Measurements from ENCODE around the gene COL17A1. TPM values are rescaled to one million over a fixed set of nuclear protein-coding genes. Genes with fewer than 3 reads are reported as not detected.

Gene COL17A1
- total and polyA plus RNA-seq, 2 of the 13 experiments (the other 11 are each of a cell fraction or from before 2014, with no cell fraction given): 0.03 TPM; not detected in 1

GRCh38 chr10:104121485-104122224, 36.0 kb upstream of the COL17A1 start, which contains the start of gene SFR1 (continued):
- 0 out of 2 replicates have a peak, but pooled peaks have one; percentile 15 for TF ChIP-seq ZNF33A (CRISPR knock-in tag; IDR thresholded peaks at IDR 0.05; ENCODE audit: borderline replicate concordance)
- no peak for TF ChIP-seq ZFYVE20 (CRISPR knock-in tag; IDR thresholded peaks at IDR 0.05; ENCODE audit: borderline replicate concordance, low read depth)
- TF ChIP-seq NFYB (CRISPR knock-in tag; IDR thresholded peaks at IDR 0.05): peak; percentile 85
- peak; percentile 34; the same call in 1 of the 2 replicates for TF ChIP-seq ZBTB7A (CRISPR knock-in tag; IDR thresholded peaks at IDR 0.05)
- TF ChIP-seq, protein P1, sequence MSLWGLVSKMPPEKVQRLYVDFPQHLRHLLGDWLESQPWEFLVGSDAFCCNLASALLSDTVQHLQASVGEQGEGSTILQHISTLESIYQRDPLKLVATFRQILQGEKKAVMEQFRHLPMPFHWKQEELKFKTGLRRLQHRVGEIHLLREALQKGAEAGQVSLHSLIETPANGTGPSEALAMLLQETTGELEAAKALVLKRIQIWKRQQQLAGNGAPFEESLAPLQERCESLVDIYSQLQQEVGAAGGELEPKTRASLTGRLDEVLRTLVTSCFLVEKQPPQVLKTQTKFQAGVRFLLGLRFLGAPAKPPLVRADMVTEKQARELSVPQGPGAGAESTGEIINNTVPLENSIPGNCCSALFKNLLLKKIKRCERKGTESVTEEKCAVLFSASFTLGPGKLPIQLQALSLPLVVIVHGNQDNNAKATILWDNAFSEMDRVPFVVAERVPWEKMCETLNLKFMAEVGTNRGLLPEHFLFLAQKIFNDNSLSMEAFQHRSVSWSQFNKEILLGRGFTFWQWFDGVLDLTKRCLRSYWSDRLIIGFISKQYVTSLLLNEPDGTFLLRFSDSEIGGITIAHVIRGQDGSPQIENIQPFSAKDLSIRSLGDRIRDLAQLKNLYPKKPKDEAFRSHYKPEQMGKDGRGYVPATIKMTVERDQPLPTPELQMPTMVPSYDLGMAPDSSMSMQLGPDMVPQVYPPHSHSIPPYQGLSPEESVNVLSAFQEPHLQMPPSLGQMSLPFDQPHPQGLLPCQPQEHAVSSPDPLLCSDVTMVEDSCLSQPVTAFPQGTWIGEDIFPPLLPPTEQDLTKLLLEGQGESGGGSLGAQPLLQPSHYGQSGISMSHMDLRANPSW (CRISPR knock-in tag; IDR thresholded peaks at IDR 0.05; ENCODE audit: borderline replicate concordance): no peak; the same call in 1 of the 2 replicates
- TF ChIP-seq SNAI1 (CRISPR knock-in tag; IDR thresholded peaks at IDR 0.05; ENCODE audit: borderline replicate concordance): no peak
- TF ChIP-seq, protein P2, sequence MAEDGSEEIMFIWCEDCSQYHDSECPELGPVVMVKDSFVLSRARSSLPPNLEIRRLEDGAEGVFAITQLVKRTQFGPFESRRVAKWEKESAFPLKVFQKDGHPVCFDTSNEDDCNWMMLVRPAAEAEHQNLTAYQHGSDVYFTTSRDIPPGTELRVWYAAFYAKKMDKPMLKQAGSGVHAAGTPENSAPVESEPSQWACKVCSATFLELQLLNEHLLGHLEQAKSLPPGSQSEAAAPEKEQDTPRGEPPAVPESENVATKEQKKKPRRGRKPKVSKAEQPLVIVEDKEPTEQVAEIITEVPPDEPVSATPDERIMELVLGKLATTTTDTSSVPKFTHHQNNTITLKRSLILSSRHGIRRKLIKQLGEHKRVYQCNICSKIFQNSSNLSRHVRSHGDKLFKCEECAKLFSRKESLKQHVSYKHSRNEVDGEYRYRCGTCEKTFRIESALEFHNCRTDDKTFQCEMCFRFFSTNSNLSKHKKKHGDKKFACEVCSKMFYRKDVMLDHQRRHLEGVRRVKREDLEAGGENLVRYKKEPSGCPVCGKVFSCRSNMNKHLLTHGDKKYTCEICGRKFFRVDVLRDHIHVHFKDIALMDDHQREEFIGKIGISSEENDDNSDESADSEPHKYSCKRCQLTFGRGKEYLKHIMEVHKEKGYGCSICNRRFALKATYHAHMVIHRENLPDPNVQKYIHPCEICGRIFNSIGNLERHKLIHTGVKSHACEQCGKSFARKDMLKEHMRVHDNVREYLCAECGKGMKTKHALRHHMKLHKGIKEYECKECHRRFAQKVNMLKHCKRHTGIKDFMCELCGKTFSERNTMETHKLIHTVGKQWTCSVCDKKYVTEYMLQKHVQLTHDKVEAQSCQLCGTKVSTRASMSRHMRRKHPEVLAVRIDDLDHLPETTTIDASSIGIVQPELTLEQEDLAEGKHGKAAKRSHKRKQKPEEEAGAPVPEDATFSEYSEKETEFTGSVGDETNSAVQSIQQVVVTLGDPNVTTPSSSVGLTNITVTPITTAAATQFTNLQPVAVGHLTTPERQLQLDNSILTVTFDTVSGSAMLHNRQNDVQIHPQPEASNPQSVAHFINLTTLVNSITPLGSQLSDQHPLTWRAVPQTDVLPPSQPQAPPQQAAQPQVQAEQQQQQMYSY (CRISPR knock-in tag; IDR thresholded peaks at IDR 0.05): no peak
- TF ChIP-seq HNRNPUL1 (IDR thresholded peaks at IDR 0.05; ENCODE audit: low read depth, low read length): 0 out of 2 replicates have a peak, but pooled peaks have one; percentile 40
- TF ChIP-seq, protein P3, sequence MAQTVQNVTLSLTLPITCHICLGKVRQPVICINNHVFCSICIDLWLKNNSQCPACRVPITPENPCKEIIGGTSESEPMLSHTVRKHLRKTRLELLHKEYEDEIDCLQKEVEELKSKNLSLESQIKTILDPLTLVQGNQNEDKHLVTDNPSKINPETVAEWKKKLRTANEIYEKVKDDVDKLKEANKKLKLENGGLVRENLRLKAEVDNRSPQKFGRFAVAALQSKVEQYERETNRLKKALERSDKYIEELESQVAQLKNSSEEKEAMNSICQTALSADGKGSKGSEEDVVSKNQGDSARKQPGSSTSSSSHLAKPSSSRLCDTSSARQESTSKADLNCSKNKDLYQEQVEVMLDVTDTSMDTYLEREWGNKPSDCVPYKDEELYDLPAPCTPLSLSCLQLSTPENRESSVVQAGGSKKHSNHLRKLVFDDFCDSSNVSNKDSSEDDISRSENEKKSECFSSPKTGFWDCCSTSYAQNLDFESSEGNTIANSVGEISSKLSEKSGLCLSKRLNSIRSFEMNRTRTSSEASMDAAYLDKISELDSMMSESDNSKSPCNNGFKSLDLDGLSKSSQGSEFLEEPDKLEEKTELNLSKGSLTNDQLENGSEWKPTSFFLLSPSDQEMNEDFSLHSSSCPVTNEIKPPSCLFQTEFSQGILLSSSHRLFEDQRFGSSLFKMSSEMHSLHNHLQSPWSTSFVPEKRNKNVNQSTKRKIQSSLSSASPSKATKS (CRISPR knock-in tag; IDR thresholded peaks at IDR 0.05): no peak
- no peak for TF ChIP-seq GABPA (IDR thresholded peaks at IDR 0.05; ENCODE audit: low read depth, low read length)
- 0 out of 2 replicates have a peak, but pooled peaks have one; percentile 21 for TF ChIP-seq GABPA (CRISPR knock-in tag; IDR thresholded peaks at IDR 0.05; ENCODE audit: low read depth)
- no peak for TF ChIP-seq SETDB1 (CRISPR knock-in tag; IDR thresholded peaks at IDR 0.05; ENCODE audit: borderline replicate concordance)
- TF ChIP-seq ZNF7 (CRISPR knock-in tag; IDR thresholded peaks at IDR 0.05): no peak
- TF ChIP-seq NR2F2 (IDR thresholded peaks at IDR 0.05; ENCODE audit: borderline replicate concordance, low read depth): no peak
- TF ChIP-seq ZNF121 (CRISPR knock-in tag; IDR thresholded peaks at IDR 0.05): no peak
- TF ChIP-seq RBM39 (IDR thresholded peaks at IDR 0.05; ENCODE audit: low read depth, low read length, poor library complexity, severe bottlenecking): peak; percentile 67
- no peak for TF ChIP-seq PLRG1 (conservative IDR thresholded peaks at IDR 0.05)
- no peak for TF ChIP-seq POLR2AphosphoS2 (IDR thresholded peaks at IDR 0.05; ENCODE audit: low read depth, low read length)
- TF ChIP-seq, protein P4, sequence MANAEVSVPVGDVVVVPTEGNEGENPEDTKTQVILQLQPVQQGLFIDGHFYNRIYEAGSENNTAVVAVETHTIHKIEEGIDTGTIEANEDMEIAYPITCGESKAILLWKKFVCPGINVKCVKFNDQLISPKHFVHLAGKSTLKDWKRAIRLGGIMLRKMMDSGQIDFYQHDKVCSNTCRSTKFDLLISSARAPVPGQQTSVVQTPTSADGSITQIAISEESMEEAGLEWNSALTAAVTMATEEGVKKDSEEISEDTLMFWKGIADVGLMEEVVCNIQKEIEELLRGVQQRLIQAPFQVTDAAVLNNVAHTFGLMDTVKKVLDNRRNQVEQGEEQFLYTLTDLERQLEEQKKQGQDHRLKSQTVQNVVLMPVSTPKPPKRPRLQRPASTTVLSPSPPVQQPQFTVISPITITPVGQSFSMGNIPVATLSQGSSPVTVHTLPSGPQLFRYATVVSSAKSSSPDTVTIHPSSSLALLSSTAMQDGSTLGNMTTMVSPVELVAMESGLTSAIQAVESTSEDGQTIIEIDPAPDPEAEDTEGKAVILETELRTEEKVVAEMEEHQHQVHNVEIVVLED (CRISPR knock-in tag; IDR thresholded peaks at IDR 0.05; ENCODE audit: borderline replicate concordance): peak; percentile 91
